HG03575 (cell line): ENCODE results near the gene CMC4.

Experiments
- ATAC-seq: cut with Tn5 transposase; IDR thresholded peaks from one replicate; pipeline ENCODE4 v1.9.1; 2021; ENCODE audit not compliant: unreplicated experiment, insufficient number of reproducible peaks, low FRiP score; ENCODE audit errors: extremely low read depth

The CMC4 gene

GRCh38 chrX:155070975-155071693 lies at the start of gene CMC4, which contains the start of the genes BRCC3 and MTCP1:
Gene CMC4, minus strand, starts transcription at chrX:155071136. Its CDS starts 7,113 bp downstream, at chrX:155064023.
Gene BRCC3, plus strand, starts transcription at chrX:155071508. Its CDS starts 20 bp downstream, at chrX:155071528.
Gene MTCP1, minus strand, starts transcription at chrX:155071136. Its CDS starts 5,126 bp downstream, at chrX:155066010.
- no peak for ATAC-seq

GRCh38 chrX:155115174-155115819 lies 44.4 kb upstream of the CMC4 start:
- ATAC-seq: no peak

- ATAC-seq: no peak
Observed at GRCh38 chrX:155113097-155113496, 42.2 kb upstream of the CMC4 start.

- no peak for ATAC-seq
Observed at GRCh38 chrX:155112171-155112570, 41.2 kb upstream of the CMC4 start.

- no peak for ATAC-seq
Observed at GRCh38 chrX:155108427-155108826, 37.5 kb upstream of the CMC4 start.

GRCh38 chrX:155105919-155106318 lies 35.0 kb upstream of the CMC4 start:
- ATAC-seq: no peak

- ATAC-seq: no peak
Observed at GRCh38 chrX:155094468-155095061, 23.6 kb upstream of the CMC4 start.

- ATAC-seq: no peak
Observed at GRCh38 chrX:155086961-155087735, 16.2 kb upstream of the CMC4 start.

GRCh38 chrX:155086202-155086840 lies 15.4 kb upstream of the CMC4 start:
- ATAC-seq: no peak

- no peak for ATAC-seq
Observed at GRCh38 chrX:155071694-155072280, 851 bp upstream of the CMC4 start.

- ATAC-seq: no peak
Observed at GRCh38 chrX:155070663-155070974, 317 bp downstream of the CMC4 start.

- no peak for ATAC-seq
Observed at GRCh38 chrX:155070038-155070437, 898 bp downstream of the CMC4 start.

GRCh38 chrX:155069414-155069813 lies 1.5 kb downstream of the CMC4 start:
- ATAC-seq: no peak

GRCh38 chrX:155068165-155068564 lies 2.8 kb downstream of the CMC4 start:
- no peak for ATAC-seq

GRCh38 chrX:155065035-155065734 lies 5.8 kb downstream of the CMC4 start:
- ATAC-seq: no peak

GRCh38 chrX:155061760-155062159 lies 9.2 kb downstream of the CMC4 start:
- no peak for ATAC-seq

- ATAC-seq: peak; percentile 63
Observed at GRCh38 chrX:155056877-155057792, 13.8 kb downstream of the CMC4 start.
